ENCODE data around the gene PSMD5.

DNA sequence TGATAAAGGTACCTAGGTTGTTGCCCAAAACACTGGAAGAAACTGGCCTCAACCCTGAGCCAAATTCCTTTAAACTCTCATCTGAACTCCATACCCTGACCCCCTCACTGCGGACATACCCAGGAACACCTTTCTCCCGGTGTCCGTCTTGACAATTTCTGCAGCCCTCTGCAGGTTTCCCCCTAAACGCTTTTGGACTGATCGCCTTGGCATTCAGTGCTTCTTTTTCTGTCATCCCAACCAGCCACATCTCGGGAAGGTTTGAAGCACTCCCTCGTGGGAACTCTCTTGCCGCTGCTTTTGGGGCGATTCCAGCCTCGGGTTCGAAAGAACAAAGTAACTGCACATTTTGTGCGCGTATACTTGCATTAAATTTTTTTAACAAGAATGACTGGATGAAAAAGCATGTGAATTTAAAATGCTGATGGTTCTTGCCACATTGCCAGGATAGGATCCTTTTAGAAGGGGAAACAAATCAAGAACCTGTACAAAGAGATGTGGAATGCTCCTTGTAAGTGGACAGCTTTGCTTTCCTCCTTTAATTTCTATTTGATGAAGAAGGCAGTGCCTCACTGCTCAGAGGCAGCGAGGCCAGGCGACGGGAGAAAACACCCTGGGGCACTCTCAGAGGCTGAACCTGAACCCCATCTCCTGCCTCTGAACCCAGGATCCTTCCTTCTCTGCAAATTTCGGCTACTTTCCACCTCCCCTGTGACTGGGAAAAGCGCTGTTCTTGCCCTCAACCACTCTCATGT, 615 bp downstream of the PSMD5 start:
- TF ChIP-seq RAD21 (IDR thresholded peaks at IDR 0.05; ENCODE audit: low read length) = no peak
- no peak for TF ChIP-seq POLR2AphosphoS5 (IDR thresholded peaks at IDR 0.05; ENCODE audit: low read depth, low read length)
- TF ChIP-seq, protein P1, sequence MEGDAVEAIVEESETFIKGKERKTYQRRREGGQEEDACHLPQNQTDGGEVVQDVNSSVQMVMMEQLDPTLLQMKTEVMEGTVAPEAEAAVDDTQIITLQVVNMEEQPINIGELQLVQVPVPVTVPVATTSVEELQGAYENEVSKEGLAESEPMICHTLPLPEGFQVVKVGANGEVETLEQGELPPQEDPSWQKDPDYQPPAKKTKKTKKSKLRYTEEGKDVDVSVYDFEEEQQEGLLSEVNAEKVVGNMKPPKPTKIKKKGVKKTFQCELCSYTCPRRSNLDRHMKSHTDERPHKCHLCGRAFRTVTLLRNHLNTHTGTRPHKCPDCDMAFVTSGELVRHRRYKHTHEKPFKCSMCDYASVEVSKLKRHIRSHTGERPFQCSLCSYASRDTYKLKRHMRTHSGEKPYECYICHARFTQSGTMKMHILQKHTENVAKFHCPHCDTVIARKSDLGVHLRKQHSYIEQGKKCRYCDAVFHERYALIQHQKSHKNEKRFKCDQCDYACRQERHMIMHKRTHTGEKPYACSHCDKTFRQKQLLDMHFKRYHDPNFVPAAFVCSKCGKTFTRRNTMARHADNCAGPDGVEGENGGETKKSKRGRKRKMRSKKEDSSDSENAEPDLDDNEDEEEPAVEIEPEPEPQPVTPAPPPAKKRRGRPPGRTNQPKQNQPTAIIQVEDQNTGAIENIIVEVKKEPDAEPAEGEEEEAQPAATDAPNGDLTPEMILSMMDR (IDR thresholded peaks at IDR 0.05) = no peak
- no peak for TF ChIP-seq EP300 (IDR thresholded peaks at IDR 0.05; ENCODE audit: borderline replicate concordance in 1 of 2, low read depth in 1 of 2, low read length in 1 of 2)
- TF ChIP-seq FOXM1 (IDR thresholded peaks at IDR 0.05; ENCODE audit: low read depth) = no peak
- no peak for TF ChIP-seq EZH2phosphoT487 (IDR thresholded peaks at IDR 0.05; ENCODE audit: borderline replicate concordance, low read depth)
- TF ChIP-seq, protein P2, sequence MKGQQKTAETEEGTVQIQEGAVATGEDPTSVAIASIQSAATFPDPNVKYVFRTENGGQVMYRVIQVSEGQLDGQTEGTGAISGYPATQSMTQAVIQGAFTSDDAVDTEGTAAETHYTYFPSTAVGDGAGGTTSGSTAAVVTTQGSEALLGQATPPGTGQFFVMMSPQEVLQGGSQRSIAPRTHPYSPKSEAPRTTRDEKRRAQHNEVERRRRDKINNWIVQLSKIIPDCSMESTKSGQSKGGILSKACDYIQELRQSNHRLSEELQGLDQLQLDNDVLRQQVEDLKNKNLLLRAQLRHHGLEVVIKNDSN (IDR thresholded peaks at IDR 0.05; ENCODE audit: borderline replicate concordance, low read depth) = no peak
- no peak for TF ChIP-seq CHD2 (IDR thresholded peaks at IDR 0.05; ENCODE audit: low read length, partially characterized antibody)

Measured in SK-N-SH (cell line).